ENCODE data around the gene OSBPL7. TPM values are rescaled to one million over a fixed set of nuclear protein-coding genes. Genes with fewer than 3 reads are reported as not detected.

OSBPL7 gene
- total RNA-seq, 1 experiment from 2014 or later: 9.1 TPM

GRCh38 chr17:47801906-47802305 lies 19.7 kb downstream of the OSBPL7 start:
- Histone ChIP-seq H3K4me1 (ENCODE audit: control insufficient read depth, insufficient read depth, low read length) (no peaks in the 10 kb centered on the region), H3K4me3 (ENCODE audit: low read depth in 2 of 2, low read length in 2 of 2) (no peak overlapping the region), H3K9me3 (ENCODE audit: control insufficient read depth, insufficient read depth, low read depth, low read length) (no peaks in the 10 kb centered on the region), H3K27ac (ENCODE audit: low read length) (no peak overlapping the region), H3K36me3 (ENCODE audit: control insufficient read depth, insufficient read depth, low read length) (no peaks in the 10 kb centered on the region), H3K27me3 (ENCODE audit: control insufficient read depth, insufficient read depth, low read length) (no peaks in the 10 kb centered on the region)
- DNase-seq (ENCODE audit: low read depth, low spot score): no peak
- intact Hi-C loops (cut with micrococcal nuclease; ENCODE audit: unreplicated experiment): loop anchor here (5.0 kb wide), 1 partner anchor 105 kb away; no protein-coding TSS in a partner anchor
- CTCF ChIA-PET: interaction anchor here (0.6 to 1.2 kb wide), 7 partner anchors 13 to 121 kb away, joined by 3 to 17 read pairs (median 3); no protein-coding TSS in a partner anchor
- TF ChIP-seq POLR2AphosphoS5 (IDR thresholded peaks at IDR 0.05; ENCODE audit: low read depth, low read length) (no peak), CTCF (IDR thresholded peaks at IDR 0.05) (no peak), SIN3A (IDR thresholded peaks at IDR 0.05; ENCODE audit: borderline replicate concordance, insufficient read depth, low read depth, low read length) (no peak), TCF7L2 (IDR thresholded peaks at IDR 0.05; ENCODE audit: low read depth, low read length) (no peak)
- TF ChIP-seq, protein P1, sequence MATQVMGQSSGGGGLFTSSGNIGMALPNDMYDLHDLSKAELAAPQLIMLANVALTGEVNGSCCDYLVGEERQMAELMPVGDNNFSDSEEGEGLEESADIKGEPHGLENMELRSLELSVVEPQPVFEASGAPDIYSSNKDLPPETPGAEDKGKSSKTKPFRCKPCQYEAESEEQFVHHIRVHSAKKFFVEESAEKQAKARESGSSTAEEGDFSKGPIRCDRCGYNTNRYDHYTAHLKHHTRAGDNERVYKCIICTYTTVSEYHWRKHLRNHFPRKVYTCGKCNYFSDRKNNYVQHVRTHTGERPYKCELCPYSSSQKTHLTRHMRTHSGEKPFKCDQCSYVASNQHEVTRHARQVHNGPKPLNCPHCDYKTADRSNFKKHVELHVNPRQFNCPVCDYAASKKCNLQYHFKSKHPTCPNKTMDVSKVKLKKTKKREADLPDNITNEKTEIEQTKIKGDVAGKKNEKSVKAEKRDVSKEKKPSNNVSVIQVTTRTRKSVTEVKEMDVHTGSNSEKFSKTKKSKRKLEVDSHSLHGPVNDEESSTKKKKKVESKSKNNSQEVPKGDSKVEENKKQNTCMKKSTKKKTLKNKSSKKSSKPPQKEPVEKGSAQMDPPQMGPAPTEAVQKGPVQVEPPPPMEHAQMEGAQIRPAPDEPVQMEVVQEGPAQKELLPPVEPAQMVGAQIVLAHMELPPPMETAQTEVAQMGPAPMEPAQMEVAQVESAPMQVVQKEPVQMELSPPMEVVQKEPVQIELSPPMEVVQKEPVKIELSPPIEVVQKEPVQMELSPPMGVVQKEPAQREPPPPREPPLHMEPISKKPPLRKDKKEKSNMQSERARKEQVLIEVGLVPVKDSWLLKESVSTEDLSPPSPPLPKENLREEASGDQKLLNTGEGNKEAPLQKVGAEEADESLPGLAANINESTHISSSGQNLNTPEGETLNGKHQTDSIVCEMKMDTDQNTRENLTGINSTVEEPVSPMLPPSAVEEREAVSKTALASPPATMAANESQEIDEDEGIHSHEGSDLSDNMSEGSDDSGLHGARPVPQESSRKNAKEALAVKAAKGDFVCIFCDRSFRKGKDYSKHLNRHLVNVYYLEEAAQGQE (IDR thresholded peaks at IDR 0.05; ENCODE audit: insufficient read depth in 1 of 2, low read depth in 2 of 2, low read length in 1 of 2): no peak
- ATAC-seq: peak; percentile 28
- POLR2A ChIA-PET: no interaction called here
- in situ Hi-C loops (cut with HindIII; ENCODE audit: low pct_unique_long_range_greater_than_20kb, low sequenced_read_pairs): no loop called here
- no TSS peak for BruUV-seq (replicated peaks)

- TF ChIP-seq CTCF (IDR thresholded peaks at IDR 0.05) (no peak), SIN3A (IDR thresholded peaks at IDR 0.05; ENCODE audit: borderline replicate concordance, insufficient read depth, low read depth, low read length) (no peak), POLR2AphosphoS5 (IDR thresholded peaks at IDR 0.05; ENCODE audit: low read depth, low read length) (no peak), TCF7L2 (IDR thresholded peaks at IDR 0.05; ENCODE audit: low read depth, low read length) (no peak)
- TF ChIP-seq, protein P1 (IDR thresholded peaks at IDR 0.05; ENCODE audit: insufficient read depth in 1 of 2, low read depth in 2 of 2, low read length in 1 of 2): no peak
- DNase-seq (ENCODE audit: low read depth, low spot score) (no peak), ATAC-seq (no peak)
- no peaks in the 10 kb centered on the region for H3K27me3 ChIP-seq (ENCODE audit: control insufficient read depth, insufficient read depth, low read length)
- CTCF ChIA-PET: interaction anchor here (0.6 to 1.2 kb wide), 6 partner anchors 14 to 120 kb away, joined by 3 to 17 read pairs (median 4); no protein-coding TSS in a partner anchor
- intact Hi-C loops (cut with micrococcal nuclease; ENCODE audit: unreplicated experiment) (loop anchor here (5.0 kb wide), 1 partner anchor 104 kb away; no protein-coding TSS in a partner anchor), in situ Hi-C loops (cut with HindIII; ENCODE audit: low pct_unique_long_range_greater_than_20kb, low sequenced_read_pairs) (no loop called here)
- no peak overlapping the region for H3K27ac ChIP-seq (ENCODE audit: low read length)
- no TSS peak for BruUV-seq (replicated peaks)
- H3K4me3 ChIP-seq (ENCODE audit: low read depth in 2 of 2, low read length in 2 of 2): no peak overlapping the region
- H3K9me3 ChIP-seq (ENCODE audit: control insufficient read depth, insufficient read depth, low read depth, low read length): no peaks in the 10 kb centered on the region
- no peaks in the 10 kb centered on the region for H3K36me3 ChIP-seq (ENCODE audit: control insufficient read depth, insufficient read depth, low read length)
- H3K4me1 ChIP-seq (ENCODE audit: control insufficient read depth, insufficient read depth, low read length): no peaks in the 10 kb centered on the region
- POLR2A ChIA-PET: no interaction called here
These were observed 20.3 kb downstream of the OSBPL7 start for GRCh38 chr17:47801176-47801765.

Data from Panc1 (cell line).